Heart right ventricle (tissue), 16 donors: ENCODE measurements around the gene ANO7. TPM values are rescaled to one million over a fixed set of nuclear protein-coding genes. Genes with fewer than 3 reads are reported as not detected.
A peak's percentile ranks its signal among the peaks of the same experiment; 100 is the strongest.

ENCODE experiments used
- ATAC-seq, 8 donors: fragments of 200-7000 bp; cut with Tn5 transposase; one replicate each; pipeline ENCODE4 v1.9.1; 2020; ENCODE audit warnings: mild to moderate bottlenecking in 8 of 8, moderate library complexity in 8 of 8, moderate number of reproducible peaks in 1 of 8
- DNase-seq, 2 donors: peaks; one replicate each; pipeline ENCODE4 v3.0.0-alpha.2; 2020
- H3K27ac ChIP-seq, 10 donors: fragments of 200-600 bp; sonication (generic) in 2 of 10; one replicate each; pipeline versions ENCODE4 v1.5.0 to v1.8.0; 2020 to 2022; ENCODE audit warnings: mild to moderate bottlenecking in 3 of 10
- H3K27me3 ChIP-seq, 7 donors: fragments of 200-600 bp; one replicate each; pipeline ENCODE4 v1.8.0; 2021 to 2022; ENCODE audit warnings: mild to moderate bottlenecking in 2 of 7
- H3K36me3 ChIP-seq, 9 donors: fragments of 200-600 bp; sonication (generic) in 1 of 9; one replicate each; pipeline versions ENCODE4 v1.5.0 to v1.8.0; 2020 to 2022; ENCODE audit warnings: mild to moderate bottlenecking in 2 of 9
- H3K4me1 ChIP-seq, 9 donors: fragments of 200-600 bp; sonication (generic) in 1 of 9; one replicate each; pipeline versions ENCODE4 v1.5.0 to v1.8.0; 2020 to 2022; ENCODE audit warnings: mild to moderate bottlenecking in 4 of 9
- H3K4me3 ChIP-seq, 10 donors: fragments of 200-600 bp; sonication (generic) in 2 of 10; one replicate each; pipeline versions ENCODE4 v1.5.0 to v1.8.0; 2020 to 2022; ENCODE audit warnings: mild to moderate bottlenecking in 7 of 10, moderate library complexity in 2 of 10
- H3K9me3 ChIP-seq, 11 donors: fragments of 200-600 bp in 10 of 11; sonication (generic) in 2 of 11; one replicate each; pipeline versions ENCODE4 v1.5.0 to v1.8.0; 2013 to 2022; ENCODE audit warnings: mild to moderate bottlenecking in 2 of 11, control low read depth in 1 of 11, moderate library complexity in 1 of 11
- CTCF ChIP-seq, 9 donors: fragments of 200-600 bp; sonication (generic) in 2 of 9; IDR thresholded peaks; one replicate each; pipeline versions ENCODE4 v1.5.0 to v1.8.0; 2021 to 2022; ENCODE audit warnings: antibody characterized with exemption in 9 of 9, mild to moderate bottlenecking in 5 of 9, moderate library complexity in 1 of 9
- WGBS, 2 donors: extraction: QIAGEN DNeasy Blood & Tissue Kit; methylation state at CpG; one replicate each; pipeline ENCODE4 v1.1.7; 2013; ENCODE audit warnings: inconsistent platforms in 1 of 2; 5-methylcytosine and 5-hydroxymethylcytosine counted together
- intact Hi-C, 10 donors: fragments of 100-400 bp; cut with DNase I; formaldehyde crosslinking; loops; one replicate each; pipeline versions ENCODE4 v1.11.1 to v1.14.2; 2022
- polyA plus RNA-seq, 2 donors: library from polyadenylated mRNA; stranded (reverse); fragments of 200-250 nt; gene quantifications; one replicate each; pipeline ENCODE4 v1.2.3, GENCODE V29; 2013
- total RNA-seq, 10 donors: library from RNA; stranded (reverse); fragmentation: NEBNext Ultra II Directional in 3 of 10; extraction: Animal tissue kit (Norgen Biotek cat#: 25700) in 3 of 10; gene quantifications; one replicate each; pipeline versions ENCODE4 v1.2.1 to v1.2.4, GENCODE V29; 2021 to 2023
- donor health status: Arrhythmogenic right ventricular cardiomyopathy.
- donor health status: ischemic (EF 13 %, LVEDD 7.1; RV severe dilation, severe dysfunction).
- donor health status: healthy with polysubstance abuse.
- donor health status: DM: no; HTN: yes; CAD: no.
- donor health status: DM: no; HTN: no; CAD: no.
- donor health status: ischemic (EF 25% LVEDD 6.9; RV normal size, moderate dysfunction).
- donor health status: ischemic (EF 25% LVEDD 5.7; RV mildly dilated, moderate dysfunction).
- donor health status: healthy.
- donor health status: DM: yes; HTN: yes; CAD: no.
- donor health status: Ischemic cardiomyopathy.
- donor health status: ischemic (EF 35%, LVEDD 5.7; RV mildly dilated, moderate dysfunction).
- donor health status: nonischemic (EF 11% LVEDD 7.7; RV severe dilation, severe dysfunction).
- donor health status: DM: yes; HTN: yes; CAD: no.
- donor health status: PGD.
- donor health status: ischemic (EF 29% LVEDD 5.4; RV normal size, mild dysfunction).
- donor health status: nonischemic (EF 23%, LVEDD 6.1; RV moderate dilation, normal function).

The ANO7 gene
- total and polyA plus RNA-seq, 12 donors: 0.61 to 3.0 (median 1.6) TPM

- H3K4me1 ChIP-seq: peaks cover 7 to 26% (median 15%) of the 10 kb centered on the region in 9 donors
- no peaks in the 10 kb centered on the region for H3K36me3 ChIP-seq
- DNase-seq (no peak), ATAC-seq (no peak)
- H3K9me3 ChIP-seq: no peaks in the 10 kb centered on the region
- intact Hi-C loops: loop anchor here in 2 of 10 donors (10.0 kb wide), 2 partner anchors 114 to 364 kb away; partner anchors contain the start of gene MTERF4 (in 1 of the 2)
- peaks cover 0 to 8% (median 0%) of the 10 kb centered on the region in 7 donors for H3K27me3 ChIP-seq
- TF ChIP-seq CTCF (IDR thresholded peaks at IDR 0.05): no peak
- H3K4me3 ChIP-seq: peak overlapping the region in 9 of 10 donors; percentile 33 to 69 (median 62)
- WGBS, 2 donors: 64 to 72% methylated on average over 4 of the region's 4 CpGs
- no peak overlapping the region for H3K27ac ChIP-seq
These were observed 30.5 kb downstream of the ANO7 start for GRCh38 chr2:241219030-241219382.

- H3K27me3 ChIP-seq: peaks cover 0 to 8% (median 0%) of the 10 kb centered on the region in 7 donors
- TF ChIP-seq CTCF (IDR thresholded peaks at IDR 0.05): no peak
- peaks cover 0 to 3% (median 0%) of the 10 kb centered on the region in 9 donors for H3K36me3 ChIP-seq
- no peak overlapping the region for H3K4me3 ChIP-seq
- no peaks in the 10 kb centered on the region for H3K9me3 ChIP-seq
- DNase-seq: no peak
- no peak for ATAC-seq
- intact Hi-C loops: loop anchor here in 3 of 10 donors (5.0 to 10.0 kb wide), 4 partner anchors 63 to 365 kb away; partner anchors contain the start of gene MTERF4 (in 1 of the 3)
- 86 to 96% methylated on average over 6 of the region's 6 CpGs for WGBS, 2 donors
- H3K27ac ChIP-seq: no peak overlapping the region
- peaks cover 9 to 35% (median 24%) of the 10 kb centered on the region in 9 donors for H3K4me1 ChIP-seq
These were observed 31.4 kb downstream of the ANO7 start for GRCh38 chr2:241219856-241220356.

- Histone ChIP-seq H3K4me1 (peaks cover 9 to 50% (median 25%) of the 10 kb centered on the region in 9 donors), H3K36me3 (peaks cover 0 to 37% (median 17%) of the 10 kb centered on the region in 9 donors), H3K27ac (peak overlapping the region in 2 of 10 donors; percentile 18 to 29), H3K4me3 (no peak overlapping the region), H3K9me3 (no peaks in the 10 kb centered on the region), H3K27me3 (peaks cover 0 to 8% (median 0%) of the 10 kb centered on the region in 7 donors)
- DNase-seq (no peak), ATAC-seq (peak in 7 of 8 donors; percentile 6 to 51 (median 12))
- WGBS, 2 donors: 62 to 66% methylated on average over 23 of the region's 23 CpGs
- no peak for TF ChIP-seq CTCF (IDR thresholded peaks at IDR 0.05)
- intact Hi-C loops: loop anchor here in 2 of 10 donors (5.0 to 10.0 kb wide), 2 partner anchors 66 to 129 kb away; no protein-coding TSS in a partner anchor
These were observed 34.9 kb downstream of the ANO7 start for GRCh38 chr2:241223211-241224017.

GRCh38 chr2:241224018-241224850 is 35.8 kb downstream of the ANO7 start:
- peaks cover 0 to 45% (median 23%) of the 10 kb centered on the region in 9 donors for H3K36me3 ChIP-seq
- H3K27ac ChIP-seq: peak overlapping the region in 3 of 10 donors; percentile 18 to 30 (median 29)
- no peak for TF ChIP-seq CTCF (IDR thresholded peaks at IDR 0.05)
- 37 to 45% methylated on average over 26 of the region's 26 CpGs for WGBS, 2 donors
- H3K4me1 ChIP-seq: peaks cover 2 to 50% (median 23%) of the 10 kb centered on the region in 9 donors
- H3K4me3 ChIP-seq: no peak overlapping the region
- DNase-seq (peak; percentile 40 to 58), ATAC-seq (peak; percentile 16 to 72 (median 57))
- intact Hi-C loops: loop anchor here in 2 of 10 donors (5.0 to 10.0 kb wide), 2 partner anchors 67 to 129 kb away; no protein-coding TSS in a partner anchor
- H3K9me3 ChIP-seq: no peaks in the 10 kb centered on the region
- no peaks in the 10 kb centered on the region for H3K27me3 ChIP-seq
